Endothelial cell of umbilical vein (primary cell): ENCODE results near the gene ZNF618. TPM values are rescaled to one million over a fixed set of nuclear protein-coding genes. Genes with fewer than 3 reads are reported as not detected.
"Not testable (repeated sequence)": the region's sequence is repeated elsewhere in the genome, so short reads cannot be mapped to it uniquely, and the experiment has no call there.

Experiments used
- BruUV-seq: library from RNA; stranded (reverse); fragments of 400-500 nt; replicated peaks from 2 replicates; lab custom pipeline; 2021; lab: Mats Ljungman, UMichigan
- CTCF ChIA-PET: fragments of 300-600, 350-600 bp; sonication (Branson Sonifier 250); formaldehyde crosslinking; loops from one replicate; lab custom pipeline; 2021; ENCODE audit warnings: antibody characterized with exemption, inconsistent platforms; lab: Charles Lee
- POLR2A ChIA-PET: fragments of 300-600, 350-600 bp; sonication (Branson Sonifier 250); formaldehyde crosslinking; loops from one replicate; lab custom pipeline; 2021; ENCODE audit warnings: antibody characterized with exemption, inconsistent platforms; lab: Charles Lee
- DNase-seq: peaks from one replicate; pipeline ENCODE4 v3.0.0-alpha.2; 2011; ENCODE audit warnings: low read depth, low spot score
- FAIRE-seq: peaks from 2 replicates; lab custom pipeline; 2011; peaks lifted over from hg19 to GRCh38; lab: Jason Lieb, UNC
- H2AFZ ChIP-seq: 2 replicates; pipeline ENCODE4 v1.6.0; 2012; ENCODE audit warnings: low read depth, low read length, control low read depth, inconsistent platforms
- H3K27ac ChIP-seq: 2 replicates; pipeline ENCODE4 v1.5.1; 2011; ENCODE audit warnings: low read depth, mild to moderate bottlenecking, control low read depth, low read length, moderate library complexity; ENCODE audit not compliant: insufficient read depth
- H3K27me3 ChIP-seq, 2 experiments: 2 replicates each; pipeline versions ENCODE4 v1.6.0 to v1.6.1; 2011; ENCODE audit warnings: low read length in 2 of 2, mixed read lengths in 1 of 2; ENCODE audit not compliant: control insufficient read depth in 2 of 2, insufficient read depth in 2 of 2
- H3K36me3 ChIP-seq, 2 experiments: 2 replicates in 1 of 2; 3 replicates in 1 of 2; pipeline ENCODE4 v1.5.1; 2011; ENCODE audit warnings: low read length in 2 of 2, mild to moderate bottlenecking in 1 of 2, moderate library complexity in 1 of 2; ENCODE audit not compliant: control insufficient read depth in 2 of 2, insufficient read depth in 2 of 2; ENCODE audit errors: extremely low read depth in 1 of 2
- H3K4me1 ChIP-seq: 3 replicates; pipeline ENCODE4 v1.5.1; 2011; ENCODE audit warnings: mild to moderate bottlenecking, low read length; ENCODE audit not compliant: control insufficient read depth, insufficient read depth; ENCODE audit errors: extremely low read depth
- H3K4me2 ChIP-seq: 2 replicates; pipeline ENCODE4 v1.6.1; 2011; ENCODE audit warnings: low read length, control low read depth, mixed read lengths; ENCODE audit not compliant: insufficient read depth
- H3K4me3 ChIP-seq, 3 experiments: fragments of 200-600 bp in 1 of 3; sonication (generic), shearing (Covaris generic) in 1 of 3; replicated peaks in 1 of 3; 2 replicates each; pipeline ENCODE4 v1.5.1; 2011 to 2016; ENCODE audit warnings: control low read depth in 3 of 3, low read length in 3 of 3, mild to moderate bottlenecking in 2 of 3, inconsistent platforms in 1 of 3, low read depth in 1 of 3, moderate library complexity in 1 of 3; ENCODE audit not compliant: insufficient read depth in 1 of 3
- H3K79me2 ChIP-seq: 2 replicates; pipeline ENCODE4 v1.6.0; 2012; ENCODE audit warnings: low read length, inconsistent platforms; ENCODE audit not compliant: control insufficient read depth, insufficient read depth
- H3K9ac ChIP-seq: replicated peaks from 2 replicates; pipeline ENCODE3; 2011; ENCODE audit warnings: low read length, control low read depth; ENCODE audit not compliant: insufficient read depth; ENCODE audit errors: extremely low read depth
- H3K9me1 ChIP-seq: replicated peaks from 3 replicates; pipeline ENCODE4 v1.6.0; 2011; ENCODE audit warnings: mild to moderate bottlenecking, low read length; ENCODE audit not compliant: control insufficient read depth, insufficient read depth; ENCODE audit errors: extremely low read depth
- H3K9me3 ChIP-seq: replicated peaks from 2 replicates; pipeline ENCODE4 v1.5.1; 2012; ENCODE audit warnings: low read length, inconsistent platforms; ENCODE audit not compliant: control insufficient read depth, insufficient read depth
- H4K20me1 ChIP-seq: replicated peaks from 2 replicates; pipeline ENCODE3; 2011; ENCODE audit warnings: mild to moderate bottlenecking, low read length; ENCODE audit not compliant: control insufficient read depth, insufficient read depth; ENCODE audit errors: extremely low read depth
- FOS ChIP-seq: IDR thresholded peaks from 2 replicates; pipeline ENCODE4 v1.6.1; 2011; ENCODE audit warnings: mild to moderate bottlenecking, low read length, moderate library complexity, borderline replicate concordance; ENCODE audit not compliant: insufficient read depth
- MAX ChIP-seq: IDR thresholded peaks from 2 replicates; pipeline ENCODE4 v1.6.1; 2011; ENCODE audit not compliant: insufficient read depth, insufficient read length
- POLR2A ChIP-seq: IDR thresholded peaks from 2 replicates; pipeline ENCODE4 v1.6.1; 2012; ENCODE audit warnings: low read depth, mild to moderate bottlenecking, control low read depth, low read length
- dilution Hi-C: fragments of 300-500 bp; cut with MboI; formaldehyde crosslinking; loops from one replicate; pipeline ENCODE4 v1.15.0; 2019; ENCODE audit warnings: low sequenced_read_pairs; ENCODE audit not compliant: extremely low pct_ligation_motif_present
- intact Hi-C: fragments of 100-400 bp; cut with micrococcal nuclease; formaldehyde crosslinking; loops from one replicate; pipeline ENCODE4 v1.10.0; 2022
- polyA plus RNA-seq, 4 experiments: library from polyadenylated mRNA; depleted of rRNA in 3 of 4; stranded (reverse) in 3 of 4; unstranded in 1 of 4; fragments of >200 nt; gene quantifications; 2 replicates each; pipeline versions ENCODE4 v1.2.1 to v1.2.3, GENCODE V29; 2011 to 2012; ENCODE audit warnings: missing spikeins in 1 of 4
- total RNA-seq: library from RNA; stranded (reverse); gene quantifications from 2 replicates; pipeline ENCODE4 v1.2.3, GENCODE V29; 2021

ZNF618 gene
- total and polyA plus RNA-seq, 2 donors (not counting 3 experiments of a cell fraction or from before 2014, with no cell fraction given): 22.6 to 80.3 TPM

DNA sequence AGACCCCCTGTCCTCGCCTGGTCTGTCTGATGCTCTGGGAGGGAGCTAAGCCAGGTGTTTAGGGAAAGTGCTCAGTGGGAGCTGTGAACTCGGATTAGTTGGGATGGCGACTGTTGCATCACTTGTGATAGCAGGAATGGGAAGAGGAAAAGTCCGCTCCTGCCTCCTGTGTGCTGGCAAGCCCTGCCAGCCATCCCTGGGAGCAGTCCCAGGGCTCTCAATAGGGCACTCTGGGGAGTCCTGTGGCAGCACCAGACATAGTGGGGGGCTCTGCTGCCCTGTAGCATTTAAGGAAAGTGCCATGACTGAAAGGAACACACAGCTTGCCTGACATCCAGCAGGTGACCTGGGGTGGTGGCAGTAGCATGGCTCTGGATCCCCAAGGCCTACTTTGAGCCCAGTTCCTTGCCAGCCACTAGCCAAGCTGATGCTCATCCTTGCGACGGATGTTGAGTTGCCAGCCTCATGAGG is 120.5 kb downstream of the ZNF618 start:
- Histone ChIP-seq H3K27ac (no peak overlapping the region), H3K4me2 (no peak overlapping the region), H3K4me1 (peaks cover 34% of the 10 kb centered on the region), H3K9me1 (no peaks in the 10 kb centered on the region), H3K4me3 (no peak overlapping the region), H3K27me3 (no peaks in the 10 kb centered on the region), H3K9ac (no peak overlapping the region), H3K36me3 (peaks cover 4 to 19% of the 10 kb centered on the region in 2 experiments), H3K79me2 (peaks cover 35% of the 10 kb centered on the region), H4K20me1 (peaks cover 11% of the 10 kb centered on the region), H3K9me3 (no peaks in the 10 kb centered on the region), H2AFZ (no peak overlapping the region)
- CTCF ChIA-PET: interaction anchor here (1.6 kb wide), 1 partner anchor 34 kb away, joined by 5 read pairs; no protein-coding TSS in a partner anchor
- BruUV-seq: no TSS peak
- FAIRE-seq (no peak), DNase-seq (no peak)
- POLR2A ChIA-PET: no interaction called here
- no peak for TF ChIP-seq FOS
- no peak for TF ChIP-seq MAX
- TF ChIP-seq POLR2A: no peak
- intact Hi-C loops: no loop called here
- dilution Hi-C loops: no loop called here

GRCh38 chr9:113997064-113997463 is 121.0 kb downstream of the ZNF618 start:
- H3K27ac ChIP-seq, H3K27me3 ChIP-seq, H3K9me1 ChIP-seq, H2AFZ ChIP-seq, dilution Hi-C loops, H3K9ac ChIP-seq, FAIRE-seq, POLR2A ChIA-PET, DNase-seq, intact Hi-C loops, BruUV-seq, H3K4me3 ChIP-seq, H3K9me3 ChIP-seq, H3K4me2 ChIP-seq: not testable (repeated sequence)
- Histone ChIP-seq H3K36me3 (peaks cover 4 to 23% of the 10 kb centered on the region in 2 experiments), H4K20me1 (peaks cover 11% of the 10 kb centered on the region), H3K79me2 (peaks cover 30% of the 10 kb centered on the region), H3K4me1 (peaks cover 29% of the 10 kb centered on the region)
- CTCF ChIA-PET: interaction anchor here (1.6 kb wide), 1 partner anchor 34 kb away, joined by 5 read pairs; no protein-coding TSS in a partner anchor
